Measurements from ENCODE around the gene RPL29. TPM values are rescaled to one million over a fixed set of nuclear protein-coding genes. Genes with fewer than 3 reads are reported as not detected.

Gene RPL29
- total and polyA plus RNA-seq, 4 donors = 425 to 1,251 (median 1,217) TPM

DNA sequence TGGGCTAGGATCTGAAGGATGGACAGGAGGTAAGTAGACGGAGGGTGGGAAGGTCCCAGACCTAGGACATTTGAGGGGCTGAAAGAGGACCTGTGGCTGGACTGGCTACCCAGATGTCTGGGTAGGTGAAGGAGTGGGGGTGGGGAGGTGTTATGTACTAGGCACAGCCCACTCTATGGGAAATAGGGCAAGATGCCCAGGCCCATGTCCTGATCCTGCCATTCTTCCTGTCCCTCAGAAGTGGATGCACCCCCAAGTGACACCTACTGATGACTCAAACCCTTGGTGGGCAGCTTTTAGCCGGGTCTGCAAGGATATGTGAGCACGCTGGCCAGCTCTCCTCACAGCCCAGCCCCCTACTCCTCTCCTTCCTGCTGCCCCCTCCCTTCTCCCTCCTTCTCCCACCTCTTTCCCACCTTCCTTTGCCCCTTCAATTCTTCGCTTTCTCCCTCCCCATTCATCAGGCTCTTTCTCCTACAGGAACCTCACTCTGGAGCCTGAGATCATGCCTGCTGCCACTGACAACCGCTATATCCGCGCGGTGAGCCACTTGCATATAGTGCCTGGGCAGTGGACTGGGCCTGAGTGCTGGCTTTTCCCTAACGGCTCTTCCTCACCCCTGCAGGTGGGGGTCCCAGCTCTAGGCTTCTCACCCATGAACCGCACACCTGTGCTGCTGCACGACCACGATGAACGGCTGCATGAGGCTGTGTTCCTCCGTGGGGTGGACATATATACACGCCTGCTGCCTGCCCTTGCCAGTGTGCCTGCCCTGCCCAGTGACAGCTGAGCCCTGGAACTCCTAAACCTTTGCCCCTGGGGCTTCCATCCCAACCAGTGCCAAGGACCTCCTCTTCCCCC, 7.2 kb downstream of the RPL29 start:
- peaks cover 13% of the 10 kb centered on the region for H3K4me1 ChIP-seq (ENCODE audit: control insufficient read depth, insufficient read depth, low read length)
- no peak overlapping the region for H3K27ac ChIP-seq (ENCODE audit: low read depth, low read length)
- no peak for DNase-seq (ENCODE audit: low read depth in 4 of 6, low spot score in 6 of 6)
- no peaks in the 10 kb centered on the region for H3K27me3 ChIP-seq (ENCODE audit: control insufficient read depth, insufficient read depth, low read length)
- no peaks in the 10 kb centered on the region for H3K9me3 ChIP-seq (ENCODE audit: control insufficient read depth, insufficient read depth, low read length)
- H3K36me3 ChIP-seq (ENCODE audit: control insufficient read depth, insufficient read depth, low read length) = peaks cover 33% of the 10 kb centered on the region
- WGBS (ENCODE audit: insufficient coverage) = 79% methylated on average over 15 of the region's 15 CpGs
- H3K4me3 ChIP-seq (ENCODE audit: low read depth, low read length) = no peak overlapping the region

DNA sequence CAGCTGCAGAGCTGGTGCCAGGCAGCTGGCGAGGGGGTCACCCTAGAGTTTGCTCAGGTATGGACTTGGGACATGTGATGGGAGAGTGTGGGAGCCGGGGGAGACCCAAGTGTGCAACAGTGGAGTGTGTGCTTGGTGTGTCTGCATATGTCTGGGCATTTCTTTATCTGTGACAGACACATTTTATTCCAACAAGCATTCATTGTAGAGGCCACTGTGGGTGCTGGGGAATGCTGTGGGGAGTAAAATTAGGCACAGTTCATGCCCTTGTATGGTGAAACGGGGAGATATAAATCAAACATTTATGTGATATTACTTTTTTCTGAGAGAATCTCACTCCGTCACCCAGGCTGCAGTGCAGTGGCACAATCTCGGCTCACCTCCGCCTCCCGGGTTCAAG, 8.1 kb downstream of the RPL29 start:
- no peak overlapping the region for H3K4me3 ChIP-seq (ENCODE audit: low read depth, low read length)
- peaks cover 25% of the 10 kb centered on the region for H3K36me3 ChIP-seq (ENCODE audit: control insufficient read depth, insufficient read depth, low read length)
- DNase-seq (ENCODE audit: low read depth in 4 of 6, low spot score in 6 of 6) = no peak
- H3K27me3 ChIP-seq (ENCODE audit: control insufficient read depth, insufficient read depth, low read length) = no peaks in the 10 kb centered on the region
- no peak overlapping the region for H3K27ac ChIP-seq (ENCODE audit: low read depth, low read length)
- H3K4me1 ChIP-seq (ENCODE audit: control insufficient read depth, insufficient read depth, low read length) = peaks cover 18% of the 10 kb centered on the region
- no peaks in the 10 kb centered on the region for H3K9me3 ChIP-seq (ENCODE audit: control insufficient read depth, insufficient read depth, low read length)
- WGBS (ENCODE audit: insufficient coverage) = 92% methylated on average over 4 of the region's 7 CpGs

DNA sequence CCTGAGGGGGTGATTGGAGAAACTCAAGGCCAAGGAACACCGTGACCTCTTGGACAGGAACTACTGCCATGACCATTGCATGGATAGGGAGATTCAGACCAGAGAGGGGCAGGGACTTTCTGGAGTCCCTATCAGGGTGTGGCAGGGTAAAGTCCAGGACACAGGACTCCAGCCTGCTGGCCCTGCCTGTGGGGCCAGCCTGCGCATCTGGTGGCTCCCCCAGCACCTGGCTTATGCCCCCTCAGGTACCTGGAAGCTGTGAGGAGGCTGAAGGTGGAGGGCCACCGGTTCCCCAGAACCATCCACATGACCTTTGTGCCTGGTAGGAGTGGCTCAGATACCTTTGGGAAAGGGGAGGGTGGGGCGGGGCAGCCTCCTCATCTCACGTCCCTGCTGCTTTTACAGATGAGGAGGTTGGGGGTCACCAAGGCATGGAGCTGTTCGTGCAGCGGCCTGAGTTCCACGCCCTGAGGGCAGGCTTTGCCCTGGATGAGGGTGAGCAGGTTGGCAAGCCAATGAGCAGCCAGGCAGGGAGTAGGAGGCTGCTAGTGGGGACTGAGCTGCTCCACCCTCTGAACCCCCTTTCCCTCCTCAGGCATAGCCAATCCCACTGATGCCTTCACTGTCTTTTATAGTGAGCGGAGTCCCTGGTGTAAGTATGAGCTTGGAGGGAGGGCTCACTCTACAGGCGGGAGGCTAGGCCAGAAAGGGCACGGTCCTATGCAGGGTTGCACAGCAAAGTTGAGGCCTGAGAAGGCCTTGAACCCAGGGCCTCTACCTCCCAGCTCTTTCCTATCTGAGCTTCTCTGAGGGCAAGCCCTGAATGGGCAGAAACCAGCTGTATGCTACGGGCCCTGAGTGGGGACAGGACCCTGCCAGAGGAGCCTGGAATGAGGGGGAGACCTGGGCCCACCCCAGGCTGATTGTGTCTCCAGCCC, 9.4 kb downstream of the RPL29 start:
- H3K4me1 ChIP-seq (ENCODE audit: control insufficient read depth, insufficient read depth, low read length) = peaks cover 25% of the 10 kb centered on the region
- no peak for DNase-seq (ENCODE audit: low read depth in 4 of 6, low spot score in 6 of 6)
- H3K9me3 ChIP-seq (ENCODE audit: control insufficient read depth, insufficient read depth, low read length) = no peaks in the 10 kb centered on the region
- no peak overlapping the region for H3K4me3 ChIP-seq (ENCODE audit: low read depth, low read length)
- 90% methylated on average over 6 of the region's 12 CpGs for WGBS (ENCODE audit: insufficient coverage)
- H3K27ac ChIP-seq (ENCODE audit: low read depth, low read length) = no peak overlapping the region
- peaks cover 15% of the 10 kb centered on the region for H3K36me3 ChIP-seq (ENCODE audit: control insufficient read depth, insufficient read depth, low read length)
- H3K27me3 ChIP-seq (ENCODE audit: control insufficient read depth, insufficient read depth, low read length) = no peaks in the 10 kb centered on the region

DNA sequence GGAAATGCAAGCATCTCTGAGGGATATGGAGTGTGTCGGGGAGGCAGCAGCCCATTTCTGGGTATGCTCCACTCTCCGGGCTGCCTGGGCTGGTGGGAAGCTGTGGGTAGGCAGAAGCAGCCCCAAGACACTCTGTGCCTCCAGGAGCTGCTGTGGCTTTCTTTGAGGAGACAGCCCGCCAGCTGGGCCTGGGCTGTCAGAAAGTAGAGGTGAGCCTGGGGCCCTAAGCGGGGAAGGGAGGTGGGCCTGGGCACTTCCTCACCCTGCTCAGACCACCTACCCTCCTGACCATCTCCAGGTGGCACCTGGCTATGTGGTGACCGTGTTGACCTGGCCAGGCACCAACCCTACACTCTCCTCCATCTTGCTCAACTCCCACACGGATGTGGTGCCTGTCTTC, 10.6 kb downstream of the RPL29 start:
- DNase-seq (ENCODE audit: low read depth in 4 of 6, low spot score in 6 of 6) = no peak
- WGBS (ENCODE audit: insufficient coverage) = 97% methylated on average over 3 of the region's 6 CpGs
- H3K4me1 ChIP-seq (ENCODE audit: control insufficient read depth, insufficient read depth, low read length) = peaks cover 25% of the 10 kb centered on the region
- no peaks in the 10 kb centered on the region for H3K27me3 ChIP-seq (ENCODE audit: control insufficient read depth, insufficient read depth, low read length)
- H3K36me3 ChIP-seq (ENCODE audit: control insufficient read depth, insufficient read depth, low read length) = peaks cover 23% of the 10 kb centered on the region
- no peak overlapping the region for H3K4me3 ChIP-seq (ENCODE audit: low read depth, low read length)
- H3K9me3 ChIP-seq (ENCODE audit: control insufficient read depth, insufficient read depth, low read length) = no peaks in the 10 kb centered on the region
- H3K27ac ChIP-seq (ENCODE audit: low read depth, low read length) = no peak overlapping the region

DNA sequence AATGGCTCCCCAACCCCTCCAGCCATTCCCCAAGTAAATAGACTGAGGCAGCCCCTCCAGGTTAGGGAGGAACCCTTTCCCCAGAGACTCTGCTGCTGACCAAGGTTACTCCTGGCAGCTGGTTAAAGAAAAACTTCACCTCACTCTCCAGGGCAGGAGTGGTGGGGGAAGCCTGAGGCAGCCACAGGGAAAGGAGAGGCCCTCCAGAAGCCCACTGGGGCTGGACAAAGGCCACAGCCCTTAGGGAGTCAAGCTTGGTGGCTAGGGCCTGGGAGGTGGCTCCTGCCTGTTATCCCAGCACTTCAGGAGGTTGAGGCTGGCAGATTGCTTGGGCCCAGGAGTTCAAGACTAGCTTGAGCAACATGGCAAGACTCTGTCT, 11.4 kb downstream of the RPL29 start:
- Histone ChIP-seq H3K36me3 (ENCODE audit: control insufficient read depth, insufficient read depth, low read length) (peaks cover 31% of the 10 kb centered on the region), H3K4me3 (ENCODE audit: low read depth, low read length) (no peak overlapping the region), H3K27ac (ENCODE audit: low read depth, low read length) (peak overlapping the region; percentile 95), H3K9me3 (ENCODE audit: control insufficient read depth, insufficient read depth, low read length) (no peaks in the 10 kb centered on the region), H3K27me3 (ENCODE audit: control insufficient read depth, insufficient read depth, low read length) (no peaks in the 10 kb centered on the region), H3K4me1 (ENCODE audit: control insufficient read depth, insufficient read depth, low read length) (peaks cover 25% of the 10 kb centered on the region)
- DNase-seq (ENCODE audit: low read depth in 4 of 6, low spot score in 6 of 6) = no peak

DNA sequence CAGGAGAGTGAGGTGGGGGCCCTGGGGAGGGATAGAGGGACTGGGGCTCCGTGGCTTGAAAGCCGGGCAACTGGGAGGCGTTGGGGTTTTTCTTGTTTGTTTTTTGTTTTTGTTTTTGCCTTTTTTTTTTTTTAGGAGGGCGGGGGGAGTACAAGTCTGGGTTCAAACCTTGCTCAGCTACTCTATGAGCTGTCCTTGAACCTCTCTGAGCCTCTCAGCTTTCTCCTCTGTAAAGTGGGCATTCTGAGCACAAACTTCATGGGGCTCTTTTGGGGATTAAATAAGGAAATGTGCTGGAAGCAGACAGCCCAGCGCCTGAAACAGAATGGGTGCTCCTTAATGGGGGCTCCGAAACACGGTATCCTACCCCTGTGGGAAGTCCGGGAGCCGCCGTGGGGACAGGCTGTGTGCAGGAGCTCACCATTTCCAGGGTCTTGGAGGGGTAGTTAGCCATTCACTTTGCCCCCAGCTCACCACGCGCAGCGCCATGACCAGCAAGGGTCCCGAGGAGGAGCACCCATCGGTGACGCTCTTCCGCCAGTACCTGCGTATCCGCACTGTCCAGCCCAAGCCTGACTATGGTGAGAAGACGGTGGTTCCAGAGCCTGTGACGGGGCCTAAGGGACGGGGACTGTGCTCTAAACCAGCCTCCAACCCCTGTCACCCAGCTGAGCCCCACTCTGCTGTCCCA, 12.0 kb downstream of the RPL29 start:
- no peaks in the 10 kb centered on the region for H3K9me3 ChIP-seq (ENCODE audit: control insufficient read depth, insufficient read depth, low read length)
- WGBS (ENCODE audit: insufficient coverage) = 86% methylated on average over 18 of the region's 22 CpGs
- peaks cover 25% of the 10 kb centered on the region for H3K4me1 ChIP-seq (ENCODE audit: control insufficient read depth, insufficient read depth, low read length)
- peak overlapping the region; percentile 60 for H3K4me3 ChIP-seq (ENCODE audit: low read depth, low read length)
- no peaks in the 10 kb centered on the region for H3K27me3 ChIP-seq (ENCODE audit: control insufficient read depth, insufficient read depth, low read length)
- no peak for DNase-seq (ENCODE audit: low read depth in 4 of 6, low spot score in 6 of 6)
- peaks cover 31% of the 10 kb centered on the region for H3K36me3 ChIP-seq (ENCODE audit: control insufficient read depth, insufficient read depth, low read length)
- peak overlapping the region; percentile 95 for H3K27ac ChIP-seq (ENCODE audit: low read depth, low read length)

DNA sequence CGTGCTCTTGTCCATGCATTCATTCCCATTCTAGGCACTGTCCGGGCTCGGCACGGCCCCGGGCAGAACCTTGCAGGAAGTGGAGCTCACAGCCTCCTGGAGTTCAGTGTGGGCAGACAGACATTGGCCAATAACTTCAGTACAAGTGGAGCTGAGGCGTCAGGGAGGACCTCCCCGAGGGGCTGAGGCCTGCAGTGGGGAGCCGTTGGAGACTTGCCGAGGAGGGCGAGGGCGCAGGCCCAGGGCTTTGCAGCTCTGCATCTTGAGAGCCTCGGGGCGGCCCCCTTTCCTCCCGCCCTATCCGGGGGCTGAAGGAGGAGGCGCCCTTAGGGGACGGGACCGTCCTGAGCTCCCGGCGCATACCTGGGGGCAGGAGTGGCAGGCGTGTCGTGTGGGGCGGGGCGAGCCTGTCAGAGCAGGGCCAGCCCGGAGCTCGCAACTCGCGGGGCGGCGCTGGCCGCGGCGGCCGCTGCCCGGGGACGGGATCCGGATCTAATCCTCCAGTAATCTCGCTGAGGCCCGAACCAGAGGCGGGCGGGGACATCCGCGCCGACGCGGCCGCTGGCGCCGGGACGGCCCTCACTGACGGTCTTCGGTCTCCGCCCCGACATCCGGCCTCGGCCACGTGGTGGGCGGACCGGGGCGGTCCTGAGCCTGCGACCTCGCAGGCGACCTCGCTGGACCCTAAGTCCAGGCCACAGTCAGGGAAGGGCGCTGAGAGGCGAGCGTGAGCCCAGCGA, 12.7 kb downstream of the RPL29 start, which contains the start of gene ACY1:
Gene ACY1 (plus strand): TSS at position 698 of the 740 bp plus-strand sequence. CDS start 530 bp downstream, outside the sequence.
- peaks cover 25% of the 10 kb centered on the region for H3K4me1 ChIP-seq (ENCODE audit: control insufficient read depth, insufficient read depth, low read length)
- peak within 1 kb of the TSS; percentile 72 for H3K4me3 ChIP-seq (ENCODE audit: low read depth, low read length)
- under 1% methylated on average over 63 of the region's 68 CpGs for WGBS (ENCODE audit: insufficient coverage)
- no peaks in the 10 kb centered on the region for H3K9me3 ChIP-seq (ENCODE audit: control insufficient read depth, insufficient read depth, low read length)
- no peaks in the 10 kb centered on the region for H3K27me3 ChIP-seq (ENCODE audit: control insufficient read depth, insufficient read depth, low read length)
- H3K27ac ChIP-seq (ENCODE audit: low read depth, low read length) = peak within 1 kb of the TSS; percentile 95
- DNase-seq (ENCODE audit: low read depth in 4 of 6, low spot score in 6 of 6) = peak in 2 of 6 donors; percentile 63 to 85
- H3K36me3 ChIP-seq (ENCODE audit: control insufficient read depth, insufficient read depth, low read length) = peaks cover 36% of the 10 kb centered on the region

DNA sequence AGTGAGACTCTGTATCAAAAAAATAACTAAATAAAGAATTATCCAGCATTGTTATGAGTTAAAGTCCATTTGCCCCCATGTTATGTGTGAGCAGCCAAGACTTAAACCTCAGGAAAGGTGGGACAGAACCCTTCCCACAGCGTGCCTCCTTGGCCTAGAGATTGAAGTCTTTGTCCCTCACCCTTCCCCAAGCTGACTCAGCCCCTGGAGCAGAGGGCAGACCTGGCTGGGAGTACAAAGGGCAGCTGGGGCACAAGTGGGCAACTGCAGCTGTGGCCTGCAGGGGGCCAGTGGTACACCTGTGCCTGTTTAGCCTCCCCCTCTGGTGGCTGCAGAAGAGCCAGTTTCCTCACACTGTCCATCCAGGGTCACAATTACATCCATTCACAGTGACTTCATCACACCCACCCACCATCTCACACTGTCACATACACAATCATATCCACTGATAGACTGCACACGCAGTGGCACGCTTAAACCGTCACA, 13.3 kb downstream of the RPL29 start:
- Histone ChIP-seq H3K4me1 (ENCODE audit: control insufficient read depth, insufficient read depth, low read length) (peaks cover 25% of the 10 kb centered on the region), H3K4me3 (ENCODE audit: low read depth, low read length) (peak overlapping the region; percentile 72), H3K27me3 (ENCODE audit: control insufficient read depth, insufficient read depth, low read length) (no peaks in the 10 kb centered on the region), H3K36me3 (ENCODE audit: control insufficient read depth, insufficient read depth, low read length) (peaks cover 39% of the 10 kb centered on the region), H3K27ac (ENCODE audit: low read depth, low read length) (peak overlapping the region; percentile 95), H3K9me3 (ENCODE audit: control insufficient read depth, insufficient read depth, low read length) (no peaks in the 10 kb centered on the region)
- WGBS (ENCODE audit: insufficient coverage) = 18% methylated on average over 4 of the region's 4 CpGs
- no peak for DNase-seq (ENCODE audit: low read depth in 4 of 6, low spot score in 6 of 6)
